Measurements from ENCODE around the gene TPCN2.
"Not testable (repeated sequence)": the region's sequence is repeated elsewhere in the genome, so short reads cannot be mapped to it uniquely, and the experiment has no call there.

Gene TPCN2

DNA sequence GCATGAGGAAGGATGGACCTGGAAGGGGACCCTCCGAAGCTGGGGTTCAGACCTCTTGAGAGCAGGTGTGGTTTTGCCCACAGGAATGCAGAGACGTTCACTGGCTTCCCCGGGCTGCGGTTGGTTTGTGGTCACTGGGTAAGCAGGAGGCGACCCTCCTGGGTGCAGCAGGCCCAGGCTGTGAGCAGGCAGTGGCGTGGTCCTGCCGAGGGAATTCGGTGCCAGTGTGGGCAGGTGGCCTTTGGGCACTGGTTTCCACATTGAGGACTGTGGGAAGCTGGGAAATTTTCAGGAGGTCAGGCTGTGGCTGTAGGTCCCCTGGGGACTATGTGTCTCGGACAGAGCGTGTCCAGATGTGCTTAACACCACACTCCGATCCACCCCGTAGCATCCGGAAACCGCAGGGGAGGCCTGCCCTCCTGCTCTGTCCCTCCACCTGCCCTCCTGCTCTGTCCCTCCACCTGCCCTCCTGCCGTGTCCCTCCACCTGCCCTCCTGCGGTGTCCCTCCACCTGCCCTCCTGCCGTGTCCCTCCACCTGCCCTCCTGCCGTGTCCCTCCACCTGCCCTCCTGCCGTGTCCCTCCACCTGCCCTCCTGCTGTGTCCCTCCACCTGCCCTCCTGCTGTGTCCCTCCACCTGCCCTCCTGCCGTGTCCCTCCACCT, 27.5 kb downstream of the TPCN2 start:
- DNase-seq (ENCODE audit: low spot score): no peak

DNA sequence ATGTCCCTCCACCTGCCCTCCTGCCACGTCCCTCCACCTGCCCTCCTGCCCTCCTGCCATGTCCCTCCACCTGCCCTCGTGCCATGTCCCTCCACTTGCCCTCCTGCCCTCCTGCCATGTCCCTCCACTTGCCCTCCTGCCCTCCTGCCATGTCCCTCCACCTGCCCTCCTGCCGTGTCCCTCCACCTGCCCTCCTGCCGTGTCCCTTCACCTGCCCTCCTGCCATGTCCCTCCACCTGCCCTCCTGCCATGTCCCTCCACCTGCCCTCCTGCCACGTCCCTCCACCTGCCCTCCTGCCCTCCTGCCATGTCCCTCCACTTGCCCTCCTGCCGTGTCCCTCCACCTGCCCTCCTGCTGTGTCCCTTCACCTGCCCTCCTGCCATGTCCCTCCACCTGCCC, 28.2 kb downstream of the TPCN2 start:
- not testable (repeated sequence) for DNase-seq (ENCODE audit: low spot score)

DNA sequence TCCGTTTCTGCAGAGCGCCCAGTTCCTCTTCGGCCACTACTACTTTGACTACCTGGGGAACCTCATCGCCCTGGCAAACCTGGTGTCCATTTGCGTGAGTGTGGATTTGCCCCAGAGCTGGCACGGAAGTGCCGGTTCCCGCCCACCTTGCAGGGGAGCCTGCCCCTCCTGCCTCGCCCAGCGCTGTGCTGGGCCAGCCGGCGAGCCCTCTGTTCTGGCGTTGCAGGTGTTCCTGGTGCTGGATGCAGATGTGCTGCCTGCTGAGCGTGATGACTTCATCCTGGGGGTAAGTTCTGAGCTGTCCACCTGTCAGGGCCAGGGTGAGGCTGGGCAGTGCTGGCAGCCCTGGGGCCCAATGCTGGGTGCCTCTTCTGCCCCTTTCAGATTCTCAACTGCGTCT, 29.8 kb downstream of the TPCN2 start:
- DNase-seq (ENCODE audit: low spot score): no peak

DNA sequence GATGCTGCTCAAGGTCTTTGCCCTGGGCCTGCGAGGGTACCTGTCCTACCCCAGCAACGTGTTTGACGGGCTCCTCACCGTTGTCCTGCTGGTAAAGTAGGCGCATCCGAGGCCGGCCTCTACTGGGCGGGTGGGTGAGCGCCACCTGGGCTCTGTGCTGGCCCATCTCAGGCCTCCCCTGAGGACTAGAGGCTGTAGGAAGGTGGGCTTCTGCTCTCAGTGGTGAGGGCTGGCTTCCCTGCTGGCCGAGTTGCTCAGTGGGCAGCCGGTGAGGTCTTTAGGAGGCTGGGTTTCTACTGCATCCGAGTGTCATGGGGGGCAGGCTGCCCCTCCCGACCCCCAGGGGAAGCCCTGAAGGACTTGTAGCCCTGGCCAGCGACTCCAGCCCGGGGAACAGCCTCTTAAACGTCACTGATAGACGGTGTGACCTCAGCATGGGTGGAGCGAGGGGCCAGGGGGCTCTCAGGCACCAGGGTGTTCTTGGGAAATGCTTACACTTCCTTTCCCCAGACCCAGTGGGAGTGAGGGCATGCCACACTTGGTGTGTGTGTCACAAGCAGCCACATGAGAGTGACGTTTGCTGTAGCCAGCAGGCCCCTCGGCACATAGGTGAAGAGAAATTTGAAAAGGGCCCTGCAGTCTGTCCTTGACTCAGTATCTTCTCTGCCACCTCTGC, 30.3 kb downstream of the TPCN2 start:
- no peak for DNase-seq (ENCODE audit: low spot score)

DNA sequence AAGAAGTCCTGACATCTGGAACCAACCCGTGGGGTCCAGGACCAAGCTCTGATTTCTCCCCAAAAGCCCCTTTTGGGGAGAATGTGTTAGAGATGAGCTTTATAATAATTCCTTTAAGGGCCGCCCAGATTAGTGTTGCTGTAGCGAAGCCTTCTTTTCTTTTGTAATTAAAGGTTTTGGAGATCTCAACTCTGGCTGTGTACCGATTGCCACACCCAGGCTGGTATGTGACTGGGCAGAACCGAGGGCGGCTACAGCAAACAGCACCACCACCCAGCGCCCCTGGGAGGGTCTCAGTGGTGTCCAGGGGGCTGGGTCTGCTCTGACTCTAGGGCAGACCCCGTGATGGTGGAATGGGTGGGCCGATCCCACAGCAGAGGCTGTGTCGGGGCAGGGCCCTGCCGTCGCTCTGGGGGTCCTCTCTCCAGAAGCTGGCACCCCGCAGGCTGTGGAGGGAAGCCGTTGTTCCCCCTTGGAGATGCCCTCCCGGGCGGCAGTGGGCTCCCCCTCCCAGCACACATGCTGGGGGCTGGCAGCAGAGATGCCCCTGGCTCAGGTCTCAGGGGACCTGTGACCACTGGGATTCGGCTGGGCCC, 31.0 kb downstream of the TPCN2 start:
- DNase-seq (ENCODE audit: low spot score): no peak

DNA sequence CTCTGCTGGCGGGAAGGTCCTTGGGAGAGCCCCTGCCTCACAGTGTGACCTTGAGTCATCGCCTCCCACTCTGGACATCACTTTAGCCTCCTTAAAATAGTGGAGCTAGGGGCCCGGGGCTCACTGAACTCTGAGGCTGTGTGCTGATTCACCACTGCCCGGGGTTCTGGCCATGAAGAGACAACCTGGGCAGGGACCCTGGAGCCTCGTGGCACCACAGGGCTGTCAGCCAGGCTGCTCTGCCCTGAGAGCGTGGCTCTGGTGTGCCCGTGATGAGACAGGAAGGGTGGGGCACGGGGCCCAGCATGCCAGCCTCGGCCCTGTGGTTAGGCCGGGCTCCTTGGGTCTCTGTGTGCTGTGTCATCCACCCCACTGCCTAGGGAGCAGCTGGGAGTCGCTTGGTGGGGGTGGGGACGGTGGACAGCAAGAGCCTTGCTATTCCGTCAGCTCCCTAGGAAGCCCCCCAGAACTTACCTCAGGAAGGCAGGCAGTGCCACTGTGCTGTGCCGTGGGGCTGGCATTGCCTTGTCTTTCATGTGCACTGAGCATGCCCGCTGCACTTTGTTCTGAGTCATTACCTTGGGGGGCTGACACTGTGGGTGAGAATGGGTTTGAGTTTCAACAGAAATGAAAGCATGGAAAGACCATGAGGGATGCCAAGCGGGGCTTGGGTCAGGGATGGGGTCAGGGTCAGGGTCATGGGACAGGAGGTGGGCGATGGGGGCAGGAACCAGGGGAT, 31.7 kb downstream of the TPCN2 start:
- no peak for DNase-seq (ENCODE audit: low spot score)

DNA sequence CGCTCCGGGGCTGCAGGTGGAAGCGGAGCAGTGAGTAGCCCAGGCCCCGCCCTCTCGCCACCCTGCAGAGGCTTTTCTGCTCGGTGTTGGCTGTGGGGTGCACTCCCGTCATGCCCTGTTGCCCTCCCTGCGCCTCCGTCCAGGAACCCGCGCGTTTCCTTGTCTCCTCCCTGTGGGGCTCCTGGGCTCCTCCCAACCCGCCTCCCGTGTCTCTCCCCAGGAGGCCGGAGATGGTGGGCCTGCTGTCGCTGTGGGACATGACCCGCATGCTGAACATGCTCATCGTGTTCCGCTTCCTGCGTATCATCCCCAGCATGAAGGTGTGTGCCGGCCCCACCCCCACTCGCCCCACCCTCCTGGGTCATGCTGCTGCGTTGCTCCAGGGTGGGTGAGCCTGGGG, 32.4 kb downstream of the TPCN2 start:
- DNase-seq (ENCODE audit: low spot score): no peak

DNA sequence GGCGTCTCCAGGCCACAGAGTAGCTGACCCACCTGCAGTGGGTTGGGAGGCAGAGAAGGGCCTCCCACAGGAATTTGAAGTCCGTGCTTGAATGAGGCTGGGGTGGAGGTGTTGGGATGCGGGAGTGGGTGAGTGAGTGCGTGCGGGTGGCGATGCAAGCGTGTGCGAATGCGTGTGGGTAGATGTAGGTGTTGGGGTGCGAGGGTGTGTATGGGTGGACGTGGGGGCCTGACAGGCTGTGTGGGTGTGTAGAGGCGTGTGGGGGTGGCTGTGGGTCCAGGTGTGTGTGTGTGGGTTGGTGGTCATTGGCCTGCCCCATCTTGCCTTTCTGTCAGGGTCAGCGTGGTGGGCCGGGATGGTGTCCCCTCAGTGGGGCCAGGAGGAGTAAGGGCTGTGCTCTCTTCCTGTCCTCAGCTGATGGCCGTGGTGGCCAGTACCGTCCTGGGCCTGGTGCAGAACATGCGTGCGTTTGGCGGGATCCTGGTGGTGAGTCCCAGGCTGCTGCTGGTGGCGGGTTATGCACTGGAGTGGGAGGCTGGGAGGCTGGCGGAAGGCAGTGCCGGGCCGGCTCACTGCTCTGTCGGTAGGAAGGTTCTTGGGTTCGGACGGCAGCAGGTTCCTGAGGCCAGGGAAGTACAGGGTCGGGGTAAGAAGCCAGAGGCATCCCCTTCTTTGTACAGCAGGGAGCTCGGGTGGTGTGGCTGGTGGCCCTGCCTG, 35.0 kb downstream of the TPCN2 start:
- no peak for DNase-seq (ENCODE audit: low spot score)

DNA sequence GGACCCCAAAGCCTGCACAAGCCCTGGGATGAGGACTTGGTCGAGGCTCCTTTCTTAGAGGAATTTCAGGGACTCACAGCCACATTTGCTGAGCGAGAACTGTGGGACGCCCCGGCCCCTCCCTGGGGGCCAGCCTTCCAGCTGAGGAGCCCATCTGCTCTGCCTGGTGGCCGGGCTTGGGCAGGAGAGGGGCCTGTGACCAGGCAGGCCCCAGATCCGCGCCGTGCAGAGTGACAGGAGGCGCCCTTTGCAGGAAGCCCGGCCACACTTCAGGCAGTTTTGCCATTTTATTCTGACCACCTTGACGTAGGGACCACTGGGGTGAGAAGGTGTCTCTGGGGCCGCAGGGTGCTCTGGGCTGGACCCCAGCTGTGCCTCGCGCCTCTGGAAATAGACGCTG, 35.6 kb downstream of the TPCN2 start:
- no peak for DNase-seq (ENCODE audit: low spot score)

DNA sequence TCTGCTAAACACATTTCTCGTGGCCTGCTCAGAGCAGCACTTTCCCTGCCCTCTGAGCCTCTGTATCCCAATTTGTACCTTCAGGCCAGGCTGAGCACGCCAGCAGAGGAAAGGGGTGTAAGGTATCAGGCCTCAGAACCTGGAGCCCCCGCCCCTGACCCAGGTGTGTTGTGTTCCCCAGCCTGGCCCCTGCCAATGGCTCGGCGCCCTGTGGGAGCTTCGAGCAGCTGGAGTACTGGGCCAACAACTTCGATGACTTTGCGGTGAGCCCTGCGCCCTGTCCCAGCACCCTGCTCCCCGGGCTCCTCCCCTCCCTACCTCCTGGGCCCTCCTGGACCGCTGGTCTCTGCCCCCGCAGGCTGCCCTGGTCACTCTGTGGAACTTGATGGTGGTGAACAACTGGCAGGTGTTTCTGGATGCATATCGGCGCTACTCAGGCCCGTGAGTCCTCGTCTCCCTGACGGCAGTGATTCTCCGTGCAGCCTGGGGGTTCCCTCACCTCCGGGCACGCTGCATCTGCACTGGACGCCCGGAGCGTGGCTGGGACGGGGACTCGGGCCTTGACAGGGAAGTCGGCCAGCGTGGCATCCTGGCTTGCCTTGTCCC, 36.9 kb downstream of the TPCN2 start:
- no peak for DNase-seq (ENCODE audit: low spot score)

DNA sequence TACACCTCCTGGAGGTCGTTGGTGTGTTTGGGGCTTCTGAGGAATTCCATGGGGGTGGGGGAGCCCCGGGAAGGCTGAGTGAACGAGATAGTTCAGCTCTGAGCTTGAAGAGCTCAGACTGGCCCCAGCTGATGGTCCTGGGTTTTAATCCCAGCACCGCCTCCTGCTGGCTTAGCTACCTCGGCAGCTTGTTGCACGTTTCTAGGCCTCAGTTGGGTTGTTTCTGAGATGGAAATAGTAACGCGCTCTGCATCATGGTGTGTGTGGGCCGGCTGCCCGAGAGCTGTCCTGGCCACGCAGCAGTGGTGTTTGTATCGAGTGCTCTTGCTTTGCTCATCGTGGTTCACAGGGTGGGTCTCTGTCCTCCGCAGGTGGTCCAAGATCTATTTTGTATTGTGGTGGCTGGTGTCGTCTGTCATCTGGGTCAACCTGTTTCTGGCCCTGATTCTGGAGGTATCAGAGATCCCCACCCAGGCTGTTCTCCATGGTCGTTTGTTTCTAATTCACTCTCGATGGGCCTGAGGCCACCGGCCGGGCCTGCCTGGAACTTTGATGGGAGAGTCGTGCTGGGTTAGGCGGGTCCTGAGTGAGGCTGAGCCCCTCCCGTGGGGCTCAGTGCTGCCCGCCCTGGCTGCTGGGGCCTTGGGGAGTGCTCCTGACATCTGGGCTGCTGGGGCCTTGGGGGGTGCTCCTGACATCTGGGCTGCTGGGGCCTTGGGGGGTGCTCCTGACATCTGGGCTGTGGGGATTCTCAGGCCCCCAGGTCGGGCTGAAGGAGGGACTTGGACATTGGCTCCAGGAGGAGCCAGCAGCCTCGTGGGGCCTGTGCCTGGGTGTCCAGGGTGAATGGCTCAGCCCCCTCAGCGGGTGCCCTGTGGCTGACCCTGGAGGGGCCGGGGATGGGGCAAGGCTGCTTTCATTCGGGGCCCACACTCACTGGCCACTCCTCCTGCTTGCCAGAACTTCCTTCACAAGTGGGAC, 37.7 kb downstream of the TPCN2 start:
- no peak for DNase-seq (ENCODE audit: low spot score)

DNA sequence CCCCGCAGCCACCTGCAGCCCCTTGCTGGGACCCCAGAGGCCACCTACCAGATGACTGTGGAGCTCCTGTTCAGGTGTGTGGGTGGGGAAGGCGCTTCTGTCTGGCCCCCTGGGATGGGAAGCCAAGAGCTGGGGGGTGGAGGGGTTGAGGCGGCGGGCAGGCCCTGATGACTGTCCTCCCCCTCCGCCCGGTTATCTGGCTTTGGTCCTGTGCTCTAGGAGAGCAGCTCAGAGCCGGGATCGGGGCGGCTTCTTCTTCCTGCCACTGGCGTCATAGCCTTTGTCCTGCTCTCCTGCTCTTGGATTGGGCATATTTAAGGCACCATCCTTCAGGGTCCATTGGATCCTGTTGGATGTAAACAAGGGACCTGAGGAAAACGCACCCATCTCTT, 38.4 kb downstream of the TPCN2 start:
- no peak for DNase-seq (ENCODE audit: low spot score)

DNA sequence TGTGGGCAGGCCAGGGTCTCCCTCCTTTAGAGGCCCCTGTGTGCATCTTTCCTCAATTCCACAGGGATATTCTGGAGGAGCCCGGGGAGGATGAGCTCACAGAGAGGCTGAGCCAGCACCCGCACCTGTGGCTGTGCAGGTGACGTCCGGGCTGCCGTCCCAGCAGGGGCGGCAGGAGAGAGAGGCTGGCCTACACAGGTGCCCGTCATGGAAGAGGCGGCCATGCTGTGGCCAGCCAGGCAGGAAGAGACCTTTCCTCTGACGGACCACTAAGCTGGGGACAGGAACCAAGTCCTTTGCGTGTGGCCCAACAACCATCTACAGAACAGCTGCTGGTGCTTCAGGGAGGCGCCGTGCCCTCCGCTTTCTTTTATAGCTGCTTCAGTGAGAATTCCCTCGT, 39.1 kb downstream of the TPCN2 start:
- no peak for DNase-seq (ENCODE audit: low spot score)

DNA sequence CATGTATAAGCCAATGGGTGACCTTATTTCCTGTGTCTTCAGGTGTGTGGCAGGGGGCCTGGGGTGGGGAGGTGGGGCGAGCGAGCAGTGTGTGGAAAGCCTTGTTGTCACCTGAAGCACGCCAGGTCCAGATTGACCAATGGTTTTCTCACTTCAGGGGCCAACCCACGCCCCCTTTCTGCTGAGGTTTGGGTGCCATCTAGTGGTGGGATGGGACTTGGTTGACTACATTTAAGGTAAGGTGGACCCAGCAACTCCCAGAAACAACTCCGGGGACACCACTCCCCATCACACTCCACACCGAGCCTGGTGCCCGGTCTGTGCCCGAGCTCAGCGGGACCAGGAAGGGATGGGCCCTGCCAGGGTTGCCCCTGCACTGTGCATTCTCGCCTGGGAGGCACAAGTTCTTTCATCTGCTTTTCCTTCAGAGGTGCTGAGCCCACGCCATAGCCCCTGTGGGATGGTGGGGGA, 40.0 kb downstream of the TPCN2 start:
- DNase-seq (ENCODE audit: low spot score): peak; percentile 86

DNA sequence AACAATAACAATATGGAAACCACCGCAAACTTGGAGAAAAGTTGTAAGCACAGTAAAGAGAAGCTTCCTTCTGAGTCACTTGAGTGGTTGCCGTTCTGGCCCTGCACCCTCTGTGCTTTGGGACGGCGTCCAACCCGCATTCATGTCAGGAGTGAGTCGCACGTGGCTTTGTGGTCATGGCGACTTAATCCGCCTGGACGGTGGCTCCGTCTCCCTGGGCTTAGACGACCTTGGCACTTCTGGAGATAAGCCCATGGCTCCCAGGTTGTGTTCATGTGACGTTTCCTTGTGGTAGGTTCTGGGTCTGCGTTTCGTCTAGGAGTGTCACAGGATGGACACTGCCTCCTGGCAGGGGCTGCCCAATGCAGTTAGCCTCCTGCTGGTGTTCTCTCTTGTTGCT, 40.5 kb downstream of the TPCN2 start:
- no peak for DNase-seq (ENCODE audit: low spot score)

DNA sequence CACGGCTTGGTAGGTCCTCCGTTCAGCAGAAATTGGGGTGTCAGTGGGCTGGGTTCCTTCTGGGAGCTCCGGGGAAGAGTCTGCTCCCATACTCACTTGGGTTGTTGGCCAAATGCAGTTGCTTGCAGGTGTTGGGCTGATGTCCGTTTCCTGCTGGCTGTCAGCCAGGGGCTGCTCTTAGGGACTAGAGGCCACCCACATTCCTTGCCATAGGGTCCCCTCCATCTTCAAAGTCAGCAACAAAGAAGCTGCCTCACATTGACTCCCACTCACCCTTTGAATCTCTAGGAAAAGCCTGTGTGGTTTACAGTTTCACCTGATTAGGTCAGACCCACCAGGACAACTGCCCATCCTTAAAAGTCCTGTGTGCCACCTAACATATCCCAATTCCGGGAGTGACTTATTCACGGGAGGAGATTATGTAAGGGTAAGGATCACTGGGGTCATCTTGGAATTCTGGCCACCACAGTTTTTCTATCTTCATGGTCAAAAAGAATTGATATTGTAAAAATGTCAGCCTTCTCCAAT, 43.0 kb downstream of the TPCN2 start:
- no peak for DNase-seq (ENCODE audit: low spot score)

DNA sequence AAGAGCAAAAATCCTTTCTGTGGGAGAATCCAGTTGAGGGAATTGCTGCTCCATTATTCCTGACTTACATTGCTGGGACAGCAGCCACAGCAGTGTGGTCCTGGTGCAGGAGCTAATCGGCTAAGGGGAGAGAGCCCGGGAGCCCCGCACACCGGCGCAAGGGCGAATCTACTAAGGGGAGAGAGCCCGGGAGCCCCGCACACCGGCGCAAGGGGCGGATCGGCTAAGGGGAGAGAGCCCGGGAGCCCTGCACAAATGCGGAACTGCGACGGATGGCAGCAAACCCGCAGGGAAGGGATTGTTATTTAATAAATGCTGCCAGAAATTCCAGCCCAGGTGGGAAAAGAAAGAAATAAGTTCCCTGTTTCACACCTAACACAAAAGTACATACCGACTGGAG, 43.5 kb downstream of the TPCN2 start:
- no peak for DNase-seq (ENCODE audit: low spot score)

DNA sequence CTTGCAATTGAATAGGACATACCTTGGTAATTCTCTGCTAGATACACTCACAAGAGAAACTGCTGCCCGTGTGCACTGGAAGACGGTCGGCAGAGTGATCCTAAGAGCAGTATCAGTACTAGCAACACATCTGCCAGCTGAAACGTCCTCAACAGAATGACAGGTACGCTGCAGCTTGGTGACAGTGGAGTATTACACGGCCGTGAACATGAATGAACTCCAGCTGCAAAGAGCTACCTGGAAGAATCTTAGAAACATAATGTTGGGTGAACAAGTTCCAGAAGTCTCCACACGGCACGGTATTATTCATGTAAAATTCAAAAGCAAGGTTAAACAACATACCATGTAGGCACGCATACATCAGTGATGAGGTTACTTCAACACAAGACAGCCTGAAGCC, 44.4 kb downstream of the TPCN2 start:
- no peak for DNase-seq (ENCODE audit: low spot score)

DNA sequence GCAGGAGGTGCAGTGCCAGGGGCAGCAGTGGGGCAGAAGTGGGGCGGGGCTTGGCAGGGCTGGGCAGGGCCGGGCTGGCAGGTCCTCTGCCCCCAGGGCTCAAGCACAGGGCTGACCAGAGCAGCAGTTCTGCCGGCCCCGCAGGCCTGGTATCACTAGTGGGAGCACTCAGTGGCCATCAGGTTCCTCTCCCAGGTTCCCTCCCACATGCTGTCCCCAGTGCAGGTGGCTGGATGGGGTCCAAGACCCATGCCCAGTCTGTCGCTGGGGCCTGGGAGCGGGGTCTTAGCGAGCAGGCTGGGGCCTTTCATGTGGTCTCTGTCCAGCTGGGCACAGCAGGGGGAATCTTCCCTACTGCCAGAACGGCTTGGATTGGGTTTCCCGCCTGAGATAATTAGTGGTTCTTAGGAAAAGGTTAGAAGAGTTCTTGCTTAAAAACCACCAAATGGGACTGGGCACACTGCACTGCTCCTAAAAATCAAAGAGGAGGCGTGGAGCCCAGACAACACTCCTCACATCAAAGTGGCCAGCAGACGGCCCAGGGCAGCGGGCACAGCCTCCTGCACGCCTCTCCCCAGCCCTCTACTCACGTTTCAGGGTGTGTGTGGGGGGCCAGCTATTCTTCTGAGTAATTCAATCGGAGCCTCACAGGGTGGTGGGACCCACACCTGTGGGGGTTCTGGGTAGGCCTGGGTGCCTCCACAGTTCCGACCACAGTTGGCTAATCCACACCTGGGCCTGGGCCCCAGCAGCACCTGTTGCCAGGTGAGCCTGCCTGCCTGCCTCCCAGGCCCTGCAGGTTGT, 45.6 kb downstream of the TPCN2 start:
- DNase-seq (ENCODE audit: low spot score): no peak

DNA sequence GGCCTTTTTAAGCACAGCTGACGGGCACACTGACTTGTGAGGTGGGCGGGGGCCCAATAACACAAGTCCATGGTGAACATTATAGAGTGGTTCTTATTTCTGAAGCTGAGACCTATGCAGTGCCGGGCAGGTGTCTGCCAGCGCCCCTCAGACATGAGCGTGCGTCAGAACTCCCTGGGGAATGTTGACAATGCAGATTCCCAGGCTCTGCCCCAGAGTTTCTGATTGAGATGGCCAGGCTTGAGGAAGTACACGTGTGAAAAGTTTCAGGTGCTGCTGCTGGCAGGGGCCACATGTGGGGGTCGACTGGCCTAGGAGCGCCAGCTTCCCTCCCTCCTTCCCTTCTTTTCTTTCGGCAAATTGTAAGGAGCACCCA, 46.2 kb downstream of the TPCN2 start:
- no peak for DNase-seq (ENCODE audit: low spot score)

Measured in D341Med (cell line).